ENCODE results near the gene NAPEPLD. TPM values are rescaled to one million over a fixed set of nuclear protein-coding genes. Genes with fewer than 3 reads are reported as not detected.
"Not testable (repeated sequence)": the region's sequence is repeated elsewhere in the genome, so short reads cannot be mapped to it uniquely, and the experiment has no call there.

The NAPEPLD gene
- total RNA-seq, 4 donors from 2014 or later = 51.9 to 179 (median 81.8) TPM

- intact Hi-C loops (cut with DNase I; ENCODE audit: low total_unique reads) = no loop called here
- peaks cover 0 to 9% (median 4%) of the 10 kb centered on the region in 4 donors for H3K4me1 ChIP-seq
- WGBS, 2 donors (ENCODE audit: low coverage in 1 of 2) = 100% methylated on average over 1 of the region's 1 CpG
- no peak for TF ChIP-seq CTCF (IDR thresholded peaks at IDR 0.05)
- TF ChIP-seq POLR2A (IDR thresholded peaks at IDR 0.05) = no peak
- no peak for TF ChIP-seq EP300 (IDR thresholded peaks at IDR 0.05; ENCODE audit: low read depth)
- H3K36me3 ChIP-seq = peaks cover 0 to 16% (median 5%) of the 10 kb centered on the region in 4 donors
- no peaks in the 10 kb centered on the region for H3K27me3 ChIP-seq
- H3K9me3 ChIP-seq = peaks cover 0 to 1% of the 10 kb centered on the region in 2 donors
- no peak for DNase-seq
- no peak overlapping the region for H3K27ac ChIP-seq
- in situ Hi-C loops (cut with MboI; ENCODE audit: low pct_ligation_motif_present in 1 of 4, low pct_unique_long_range_greater_than_20kb in 1 of 4, low sequenced_read_pairs in 3 of 4) = no loop called here
- H3K4me3 ChIP-seq = no peak overlapping the region
These were observed 32.4 kb downstream of the NAPEPLD start for GRCh38 chr7:103116511-103116910.

- H3K27me3 ChIP-seq = no peaks in the 10 kb centered on the region
- H3K4me3 ChIP-seq = no peak overlapping the region
- peaks cover 0 to 3% of the 10 kb centered on the region in 2 donors for H3K9me3 ChIP-seq
- in situ Hi-C loops (cut with MboI; ENCODE audit: low pct_ligation_motif_present in 1 of 4, low pct_unique_long_range_greater_than_20kb in 1 of 4, low sequenced_read_pairs in 3 of 4) = no loop called here
- peaks cover 0 to 2% (median under 1%) of the 10 kb centered on the region in 4 donors for H3K4me1 ChIP-seq
- H3K36me3 ChIP-seq = peaks cover 0 to 16% (median 5%) of the 10 kb centered on the region in 4 donors
- 97% methylated on average over 4 of the region's 4 CpGs; no CpG with 5 or more reads in 1 of the 2 donors for WGBS, 2 donors (ENCODE audit: low coverage in 1 of 2)
- no peak for DNase-seq
- TF ChIP-seq POLR2AphosphoS5 (IDR thresholded peaks at IDR 0.05) (no peak), CTCF (IDR thresholded peaks at IDR 0.05) (no peak), EP300 (IDR thresholded peaks at IDR 0.05; ENCODE audit: low read depth) (no peak), POLR2A (IDR thresholded peaks at IDR 0.05) (no peak)
- intact Hi-C loops (cut with DNase I; ENCODE audit: low total_unique reads) = no loop called here
- no peak overlapping the region for H3K27ac ChIP-seq
These were observed 33.1 kb downstream of the NAPEPLD start for GRCh38 chr7:103115771-103116170.

GRCh38 chr7:103114576-103115008 is 34.3 kb downstream of the NAPEPLD start:
- H3K9me3 ChIP-seq = peaks cover 0 to 3% of the 10 kb centered on the region in 2 donors
- H3K4me3 ChIP-seq = no peak overlapping the region
- H3K36me3 ChIP-seq = peaks cover 0 to 16% (median 5%) of the 10 kb centered on the region in 4 donors
- no peaks in the 10 kb centered on the region for H3K27me3 ChIP-seq
- in situ Hi-C loops (cut with MboI; ENCODE audit: low pct_ligation_motif_present in 1 of 4, low pct_unique_long_range_greater_than_20kb in 1 of 4, low sequenced_read_pairs in 3 of 4) (no loop called here), intact Hi-C loops (cut with DNase I; ENCODE audit: low total_unique reads) (no loop called here)
- DNase-seq = no peak
- TF ChIP-seq POLR2AphosphoS5 (IDR thresholded peaks at IDR 0.05) (no peak), EP300 (IDR thresholded peaks at IDR 0.05; ENCODE audit: low read depth) (no peak), POLR2A (IDR thresholded peaks at IDR 0.05) (no peak), CTCF (IDR thresholded peaks at IDR 0.05) (no peak)
- H3K4me1 ChIP-seq = no peaks in the 10 kb centered on the region
- WGBS, 2 donors (ENCODE audit: low coverage in 1 of 2) = 91 to 100% methylated on average over 1 of the region's 1 CpG
- no peak overlapping the region for H3K27ac ChIP-seq

GRCh38 chr7:103113164-103113563 is 35.7 kb downstream of the NAPEPLD start:
- Histone ChIP-seq H3K27ac (no peak overlapping the region), H3K9me3 (peaks cover 0 to 3% of the 10 kb centered on the region in 2 donors), H3K4me3 (no peak overlapping the region), H3K36me3 (peaks cover 0 to 13% (median 4%) of the 10 kb centered on the region in 4 donors), H3K4me1 (no peaks in the 10 kb centered on the region), H3K27me3 (no peaks in the 10 kb centered on the region)
- intact Hi-C loops (cut with DNase I; ENCODE audit: low total_unique reads) = no loop called here
- TF ChIP-seq CTCF (IDR thresholded peaks at IDR 0.05) (no peak), EP300 (IDR thresholded peaks at IDR 0.05; ENCODE audit: low read depth) (no peak), POLR2A (IDR thresholded peaks at IDR 0.05) (no peak), POLR2AphosphoS5 (IDR thresholded peaks at IDR 0.05) (no peak)
- no peak for DNase-seq
- in situ Hi-C loops (cut with MboI; ENCODE audit: low pct_ligation_motif_present in 1 of 4, low pct_unique_long_range_greater_than_20kb in 1 of 4, low sequenced_read_pairs in 3 of 4) = no loop called here
- 92 to 94% methylated on average over 2 of the region's 2 CpGs for WGBS, 2 donors (ENCODE audit: low coverage in 1 of 2)

GRCh38 chr7:103106703-103107070 is 42.2 kb downstream of the NAPEPLD start:
- intact Hi-C loops (cut with DNase I; ENCODE audit: low total_unique reads); H3K9me3 ChIP-seq; H3K27me3 ChIP-seq; H3K4me3 ChIP-seq; H3K27ac ChIP-seq; DNase-seq; in situ Hi-C loops (cut with MboI; ENCODE audit: low pct_ligation_motif_present in 1 of 4, low pct_unique_long_range_greater_than_20kb in 1 of 4, low sequenced_read_pairs in 3 of 4); H3K4me1 ChIP-seq: not testable (repeated sequence)
- peaks cover 0 to 12% (median 5%) of the 10 kb centered on the region in 4 donors for H3K36me3 ChIP-seq
- 71% methylated on average over 2 to 6 of the region's 6 CpGs for WGBS, 2 donors (ENCODE audit: low coverage in 1 of 2)
